ENCODE results near the gene IL4. TPM values are rescaled to one million over a fixed set of nuclear protein-coding genes. Genes with fewer than 3 reads are reported as not detected.

Gene IL4
- total RNA-seq, 1 experiment from 2014 or later, result not detected

DNA sequence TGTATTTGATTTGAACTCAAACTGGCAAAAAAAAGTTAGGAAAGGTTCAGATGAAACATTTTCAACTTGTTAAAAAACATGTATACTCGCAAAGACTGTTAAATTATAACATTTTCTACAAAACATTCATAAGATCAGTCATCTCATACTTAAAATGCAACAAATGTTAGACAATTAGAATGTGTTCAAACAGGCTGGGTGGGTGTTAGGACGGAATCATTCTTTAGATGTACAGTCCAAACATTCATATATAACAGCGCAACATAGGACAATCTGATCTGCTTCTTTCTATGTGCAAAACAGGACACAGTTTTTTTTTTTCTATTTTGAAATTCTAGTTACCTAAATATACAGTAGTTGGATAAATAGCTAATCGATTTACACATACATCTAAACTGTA is 22.2 kb downstream of the IL4 start:
- DNase-seq (ENCODE audit: low spot score), result no peak

GRCh38 chr5:132704875-132705274 is 31.1 kb downstream of the IL4 start:
- DNase-seq (ENCODE audit: low spot score), result no peak

- no peak for DNase-seq (ENCODE audit: low spot score)
Measured at GRCh38 chr5:132708645-132709044, 34.9 kb downstream of the IL4 start.

DNA sequence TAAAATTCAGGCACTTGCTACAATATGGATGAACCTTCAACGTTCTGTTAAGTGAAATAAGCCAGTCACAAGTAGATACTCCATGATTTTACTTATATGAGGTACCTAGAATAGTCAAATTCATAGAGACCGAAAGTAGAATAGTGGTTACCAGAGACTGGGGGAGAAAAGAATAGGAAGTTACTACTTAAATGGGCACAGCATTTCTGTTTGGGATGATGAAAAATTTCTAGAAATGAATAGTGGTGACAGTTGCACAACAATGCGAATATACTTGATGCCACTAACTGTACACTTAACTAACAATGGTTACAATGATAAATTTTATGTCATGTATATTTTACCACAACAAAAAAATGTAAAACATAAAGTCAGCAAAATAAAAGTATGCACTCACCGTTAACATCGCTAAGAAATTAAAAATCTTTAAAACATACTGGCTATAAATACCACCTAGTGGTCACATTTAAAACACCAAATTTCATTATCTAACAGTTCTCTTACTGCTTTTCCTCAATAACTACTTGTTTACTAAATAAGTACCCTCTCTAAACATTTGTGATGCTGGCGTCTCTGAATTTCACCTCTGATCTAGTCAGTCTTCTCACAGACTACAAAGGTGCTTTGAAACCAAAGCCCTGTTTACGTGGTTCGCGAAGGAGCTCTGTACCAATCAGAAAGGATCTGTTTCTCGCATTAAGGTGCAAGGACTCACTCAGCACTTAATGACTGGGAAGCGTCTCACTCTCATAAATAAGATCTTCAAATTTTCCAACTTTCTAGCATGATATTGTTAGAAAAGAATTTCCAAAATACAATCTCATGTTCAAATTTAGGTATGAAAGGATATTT is 40.9 kb downstream of the IL4 start:
- DNase-seq (ENCODE audit: low spot score), result no peak

DNA sequence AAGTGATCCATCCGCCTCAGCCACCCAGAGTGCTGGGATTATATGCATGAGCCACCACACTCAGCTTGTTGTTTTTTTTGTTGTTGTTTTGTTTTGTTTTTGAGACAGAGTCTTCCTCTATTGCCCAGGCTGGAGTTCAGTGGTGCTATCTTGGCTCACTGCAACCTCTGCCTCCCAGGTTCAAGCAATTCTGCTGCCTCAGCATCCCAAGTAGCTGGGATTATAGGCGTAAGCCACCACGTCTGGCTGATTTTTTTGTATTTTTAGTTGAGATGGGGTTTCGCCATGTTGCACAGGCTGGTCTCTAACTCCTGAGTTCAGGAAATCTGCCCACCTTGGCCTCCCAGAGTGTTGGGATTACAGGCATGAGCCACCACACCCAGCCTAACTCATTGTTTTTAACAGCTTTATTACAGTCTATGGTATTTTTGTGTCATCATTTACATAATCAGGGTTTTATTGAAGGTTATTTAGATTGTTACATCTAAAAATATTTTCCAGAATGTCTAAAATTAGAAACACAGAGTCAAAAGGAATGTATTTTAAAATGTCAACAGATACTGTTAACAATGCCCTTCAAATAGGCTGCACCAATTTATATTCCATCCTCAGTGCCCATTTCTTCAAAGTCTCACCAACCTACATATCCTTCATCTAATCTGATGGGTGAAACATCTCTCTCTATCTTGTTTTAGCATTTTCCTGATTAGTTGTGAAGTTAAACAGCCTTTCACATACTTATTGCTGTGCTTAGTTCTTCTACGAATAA is 44.9 kb downstream of the IL4 start:
- no peak for DNase-seq (ENCODE audit: low spot score)

GRCh38 chr5:132725745-132726144 is 52.0 kb downstream of the IL4 start:
- no peak for DNase-seq (ENCODE audit: low spot score)

DNA sequence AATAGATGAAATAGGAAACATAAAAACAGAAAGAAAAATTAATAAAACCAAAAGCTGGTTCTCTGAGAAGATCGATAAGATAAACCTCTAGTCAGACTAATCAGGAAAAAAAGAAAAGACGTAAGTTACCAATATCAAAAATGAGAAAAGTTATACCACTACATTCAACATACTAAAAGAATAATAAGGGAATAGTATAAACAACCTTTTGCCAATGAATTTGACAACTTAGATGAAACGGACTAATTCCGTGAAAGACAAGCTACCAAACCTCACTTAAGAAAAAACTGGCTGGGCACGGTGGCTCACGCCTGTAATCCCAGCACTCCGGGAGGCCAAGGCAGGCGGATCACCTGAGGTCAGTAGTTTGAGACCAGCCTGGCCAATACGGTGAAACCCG is 56.1 kb downstream of the IL4 start:
- DNase-seq (ENCODE audit: low spot score), result no peak

Other genes with a start within 250 kb of the IL4 start
- 14.3 and 30.2 TPM in 2 replicates for gene IRF1, start 183.2 kb upstream of the IL4 start, total RNA-seq (2014; rRNA removed; shearing (Covaris generic))
- gene IL5, start 130.5 kb upstream of the IL4 start, total RNA-seq (2014; rRNA removed; shearing (Covaris generic)), result not detected in 2 replicates
- 23.2 and 24.8 TPM in 2 replicates for gene RAD50, start 117.0 kb upstream of the IL4 start, total RNA-seq (2014; rRNA removed; shearing (Covaris generic))
- not detected in 2 replicates for gene IL13, start 15.8 kb upstream of the IL4 start, total RNA-seq (2014; rRNA removed; shearing (Covaris generic))
- gene KIF3A, start 63.6 kb downstream of the IL4 start, total RNA-seq (2014; rRNA removed; shearing (Covaris generic)), result 4.8 and 7.1 TPM in 2 replicates
- not detected in 2 replicates for gene CCNI2, start 73.4 kb downstream of the IL4 start, total RNA-seq (2014; rRNA removed; shearing (Covaris generic))
- 30.3 and 33.7 TPM in 2 replicates for gene SEPTIN8, start 103.2 kb downstream of the IL4 start, total RNA-seq (2014; rRNA removed; shearing (Covaris generic))
- 0.08 TPM in 1 of 2 replicates, not detected in the other for gene SOWAHA, start 139.3 kb downstream of the IL4 start, total RNA-seq (2014; rRNA removed; shearing (Covaris generic))
- gene SHROOM1, start 156.7 kb downstream of the IL4 start, total RNA-seq (2014; rRNA removed; shearing (Covaris generic)), result 0.91 and 9.0 TPM in 2 replicates
- gene GDF9, start 192.5 kb downstream of the IL4 start, total RNA-seq (2014; rRNA removed; shearing (Covaris generic)), result 0.04 and 0.19 TPM in 2 replicates
- 534 and 752 TPM in 2 replicates for gene UQCRQ, start 192.7 kb downstream of the IL4 start, total RNA-seq (2014; rRNA removed; shearing (Covaris generic))
- gene LEAP2, start 199.7 kb downstream of the IL4 start, total RNA-seq (2014; rRNA removed; shearing (Covaris generic)), result 0.08 and 0.25 TPM in 2 replicates